Osteocyte (in vitro differentiated cells): ENCODE measurements around the gene SMOC2. TPM values are rescaled to one million over a fixed set of nuclear protein-coding genes. Genes with fewer than 3 reads are reported as not detected.
A peak's percentile ranks its signal among the peaks of the same experiment; 100 is the strongest.

Experiments used
- DNase-seq: peaks from one replicate; pipeline ENCODE4 v3.0.0; 2021; ENCODE audit warnings: mixed read lengths; ENCODE audit not compliant: unreplicated experiment; ENCODE audit errors: extremely low spot score
- H3K27ac Mint-ChIP-seq: one replicate; pipeline ENCODE4 v1.8.0; 2021; ENCODE audit warnings: mild to moderate bottlenecking, mixed read lengths; ENCODE audit not compliant: unreplicated experiment
- H3K27me3 Mint-ChIP-seq: one replicate; pipeline ENCODE4 v1.8.0; 2021; ENCODE audit warnings: mixed read lengths; ENCODE audit not compliant: unreplicated experiment
- H3K36me3 Mint-ChIP-seq: one replicate; pipeline ENCODE4 v1.8.0; 2021; ENCODE audit warnings: mixed read lengths; ENCODE audit not compliant: unreplicated experiment
- H3K4me1 Mint-ChIP-seq: one replicate; pipeline ENCODE4 v1.8.0; 2021; ENCODE audit warnings: mixed read lengths; ENCODE audit not compliant: unreplicated experiment
- H3K4me3 Mint-ChIP-seq: one replicate; pipeline ENCODE4 v1.8.0; 2021; ENCODE audit warnings: mild to moderate bottlenecking, moderate library complexity, mixed read lengths; ENCODE audit not compliant: unreplicated experiment
- H3K9me3 Mint-ChIP-seq: one replicate; pipeline ENCODE4 v1.8.0; 2021; ENCODE audit warnings: mixed read lengths; ENCODE audit not compliant: unreplicated experiment
- CTCF ChIP-seq: fragments of 200-600 bp; sonication (generic); IDR thresholded peaks from 2 replicates; pipeline ENCODE4 v1.5.0; 2021; ENCODE audit warnings: antibody characterized with exemption, mild to moderate bottlenecking, moderate library complexity
- total RNA-seq: library from RNA; stranded (reverse); gene quantifications from 2 replicates; pipeline ENCODE4 v1.2.1, GENCODE V29; 2021

SMOC2 gene
- total RNA-seq, 1 donor from 2014 or later, result 11.6 TPM

GRCh38 chr6:168415098-168415992 is 25.6 kb upstream of the SMOC2 start:
- Mint-ChIP-seq H3K9me3 (no peaks in the 10 kb centered on the region), H3K4me3 (peak overlapping the region; percentile 1), H3K27me3 (peaks cover 12% of the 10 kb centered on the region), H3K4me1 (peaks cover 17% of the 10 kb centered on the region), H3K27ac (peak overlapping the region; percentile 68), H3K36me3 (no peaks in the 10 kb centered on the region)
- TF ChIP-seq CTCF, result no peak
- DNase-seq, result peak; percentile 68

- H3K9me3 Mint-ChIP-seq, result no peaks in the 10 kb centered on the region
- DNase-seq, result peak; percentile 79
- no peak overlapping the region for H3K4me3 Mint-ChIP-seq
- H3K36me3 Mint-ChIP-seq, result no peaks in the 10 kb centered on the region
- peaks cover 12% of the 10 kb centered on the region for H3K27me3 Mint-ChIP-seq
- H3K4me1 Mint-ChIP-seq, result peaks cover 17% of the 10 kb centered on the region
- H3K27ac Mint-ChIP-seq, result no peak overlapping the region
- TF ChIP-seq CTCF, result no peak
These were observed 24.9 kb upstream of the SMOC2 start for GRCh38 chr6:168415993-168416530.

GRCh38 chr6:168416531-168416930 is 24.5 kb upstream of the SMOC2 start:
- peak; percentile 73 for DNase-seq
- H3K4me1 Mint-ChIP-seq, result peaks cover 17% of the 10 kb centered on the region
- H3K27me3 Mint-ChIP-seq, result peaks cover 16% of the 10 kb centered on the region
- no peak overlapping the region for H3K4me3 Mint-ChIP-seq
- no peaks in the 10 kb centered on the region for H3K36me3 Mint-ChIP-seq
- H3K27ac Mint-ChIP-seq, result no peak overlapping the region
- no peak for TF ChIP-seq CTCF
- no peaks in the 10 kb centered on the region for H3K9me3 Mint-ChIP-seq

- Mint-ChIP-seq H3K4me3 (no peak overlapping the region), H3K27me3 (peaks cover 22% of the 10 kb centered on the region), H3K36me3 (no peaks in the 10 kb centered on the region), H3K27ac (no peak overlapping the region), H3K4me1 (peaks cover 17% of the 10 kb centered on the region), H3K9me3 (no peaks in the 10 kb centered on the region)
- TF ChIP-seq CTCF, result no peak
- DNase-seq, result peak; percentile 75
These were observed 23.8 kb upstream of the SMOC2 start for GRCh38 chr6:168417191-168417590.
